Measurements from ENCODE around the gene RCOR1.
A peak's percentile ranks its signal among the peaks of the same experiment; 100 is the strongest.
"Not testable (repeated sequence)": the region's sequence is repeated elsewhere in the genome, so short reads cannot be mapped to it uniquely, and the experiment has no call there.

The RCOR1 gene

DNA sequence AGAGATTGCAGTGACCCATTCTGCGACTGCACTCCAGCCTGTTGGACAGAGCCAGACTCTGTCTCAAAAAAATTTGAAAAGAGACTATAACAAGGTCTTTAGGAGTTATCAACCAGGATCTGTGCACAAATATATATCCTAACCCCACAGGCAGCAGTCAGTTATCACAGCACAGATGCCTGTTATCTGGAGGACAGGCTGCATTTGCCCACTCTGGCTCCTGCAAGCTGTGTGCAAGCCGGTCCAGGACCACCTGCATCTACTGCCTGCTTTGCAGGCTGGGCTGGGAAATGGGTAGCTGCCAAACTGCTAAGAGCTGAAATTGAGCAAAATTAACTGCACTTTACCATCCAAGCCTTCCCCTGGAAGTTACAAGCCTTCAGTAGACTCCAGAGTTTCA lies 21.4 kb upstream of the RCOR1 start:
- DNase-seq (ENCODE audit: low spot score) = no peak

DNA sequence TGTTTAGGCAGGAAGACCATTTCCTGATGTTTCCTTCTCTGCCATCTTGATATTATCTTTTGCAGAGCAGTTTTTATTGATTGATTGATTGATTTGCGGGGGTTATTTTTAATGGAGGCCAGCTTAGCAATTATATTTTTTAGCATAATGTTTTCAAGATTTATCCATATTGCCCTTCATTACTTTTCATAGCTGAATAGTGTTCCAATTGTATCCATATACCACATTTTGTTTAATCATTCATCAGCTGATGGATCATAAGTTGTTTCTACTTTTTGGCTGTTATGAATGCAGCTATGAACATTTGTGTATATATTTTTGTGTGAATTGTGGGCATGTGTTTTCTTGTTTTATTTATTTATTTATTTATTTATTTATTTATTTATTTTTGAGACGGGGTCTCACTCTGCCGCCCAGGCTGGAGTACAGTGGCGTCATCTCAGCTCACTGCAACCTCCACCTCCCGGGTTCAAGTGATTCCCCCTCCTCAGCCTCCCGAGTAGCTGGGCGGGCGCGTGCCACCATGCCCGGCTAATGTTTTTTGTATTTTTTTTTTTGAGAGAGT lies 20.9 kb upstream of the RCOR1 start:
- DNase-seq (ENCODE audit: low spot score) = no peak

DNA sequence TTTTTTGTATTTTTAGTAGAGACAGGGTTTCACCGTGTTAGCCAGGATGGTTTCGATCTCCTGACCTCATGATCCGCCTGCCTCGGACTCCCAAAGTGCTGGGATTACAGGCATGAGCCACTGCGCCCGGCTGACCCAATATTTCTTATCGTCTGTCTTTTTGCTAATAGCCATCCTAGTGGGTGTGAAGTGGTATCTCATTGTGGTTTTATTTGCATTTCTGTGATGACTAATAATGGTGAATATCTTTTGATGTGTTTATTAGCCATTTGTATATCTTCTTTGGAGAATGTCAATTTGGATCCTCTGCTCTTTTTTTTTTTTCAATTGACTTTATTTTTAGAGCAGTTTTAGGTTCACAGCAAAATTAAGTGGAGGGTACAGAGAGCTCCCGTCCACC lies 19.3 kb upstream of the RCOR1 start:
- not testable (repeated sequence) for DNase-seq (ENCODE audit: low spot score)

DNA sequence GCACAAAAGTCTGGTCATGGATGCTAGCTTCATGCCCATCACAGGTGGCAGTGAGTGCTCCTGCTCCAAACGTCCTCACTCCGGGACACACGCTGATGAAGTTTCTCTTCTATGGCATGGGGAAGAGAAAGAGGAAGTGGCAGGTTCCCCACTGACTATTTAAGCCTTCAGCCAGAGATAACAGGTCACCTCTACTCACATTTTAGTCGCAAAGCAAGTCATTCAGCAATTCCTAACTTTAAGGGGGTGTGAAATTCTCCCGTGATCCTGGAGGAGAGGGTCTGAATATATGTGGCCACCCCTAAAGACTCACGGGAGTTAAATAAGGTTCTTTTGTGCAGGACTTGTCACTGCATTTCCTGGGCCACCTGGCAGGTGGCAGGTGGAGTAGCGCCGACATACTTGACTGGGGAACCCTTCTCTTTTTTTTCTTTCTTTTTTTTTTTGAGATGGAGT lies 18.8 kb upstream of the RCOR1 start:
- no peak for DNase-seq (ENCODE audit: low spot score)

DNA sequence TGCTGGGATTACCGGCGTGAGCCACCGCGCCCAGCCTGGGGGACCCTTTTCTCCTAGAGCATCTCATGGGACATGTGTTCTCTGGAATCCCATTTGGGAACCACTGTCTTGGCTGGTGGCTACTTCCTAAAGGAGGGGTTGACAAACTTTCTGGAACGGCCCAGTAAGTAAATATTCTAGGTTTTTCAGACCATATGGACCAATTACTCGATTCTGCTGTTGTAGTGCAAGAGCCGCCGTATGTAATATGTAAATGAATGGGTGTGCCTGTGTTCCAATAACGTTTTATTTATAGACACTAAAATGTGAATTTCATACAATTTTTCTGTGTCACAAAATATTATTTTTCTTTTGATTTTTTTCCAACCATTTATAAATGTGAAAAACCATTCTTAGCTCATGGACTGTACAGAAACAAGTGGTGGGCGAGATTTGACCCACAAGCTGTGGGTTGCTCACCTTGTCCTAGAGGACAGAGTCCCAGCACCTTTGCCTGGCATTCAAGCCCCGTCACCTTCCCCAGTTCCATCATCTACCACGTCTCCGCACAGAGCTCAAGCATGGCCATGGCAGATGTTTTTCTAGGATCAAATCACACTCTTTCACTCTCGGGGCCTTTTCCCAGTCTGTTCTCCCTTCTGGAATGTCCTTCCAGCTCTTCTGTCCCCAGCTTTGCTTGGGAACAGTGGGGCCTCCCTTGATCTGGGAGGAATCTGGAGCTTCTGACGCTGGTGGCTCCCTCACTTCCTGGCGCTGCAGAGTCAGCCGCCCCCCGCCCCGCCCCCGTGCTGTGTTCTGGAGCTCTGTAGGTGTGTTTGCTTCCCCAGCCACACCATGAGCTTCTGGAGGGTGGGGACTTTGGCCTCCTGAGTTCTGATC lies 17.9 kb upstream of the RCOR1 start:
- DNase-seq (ENCODE audit: low spot score) = no peak

DNA sequence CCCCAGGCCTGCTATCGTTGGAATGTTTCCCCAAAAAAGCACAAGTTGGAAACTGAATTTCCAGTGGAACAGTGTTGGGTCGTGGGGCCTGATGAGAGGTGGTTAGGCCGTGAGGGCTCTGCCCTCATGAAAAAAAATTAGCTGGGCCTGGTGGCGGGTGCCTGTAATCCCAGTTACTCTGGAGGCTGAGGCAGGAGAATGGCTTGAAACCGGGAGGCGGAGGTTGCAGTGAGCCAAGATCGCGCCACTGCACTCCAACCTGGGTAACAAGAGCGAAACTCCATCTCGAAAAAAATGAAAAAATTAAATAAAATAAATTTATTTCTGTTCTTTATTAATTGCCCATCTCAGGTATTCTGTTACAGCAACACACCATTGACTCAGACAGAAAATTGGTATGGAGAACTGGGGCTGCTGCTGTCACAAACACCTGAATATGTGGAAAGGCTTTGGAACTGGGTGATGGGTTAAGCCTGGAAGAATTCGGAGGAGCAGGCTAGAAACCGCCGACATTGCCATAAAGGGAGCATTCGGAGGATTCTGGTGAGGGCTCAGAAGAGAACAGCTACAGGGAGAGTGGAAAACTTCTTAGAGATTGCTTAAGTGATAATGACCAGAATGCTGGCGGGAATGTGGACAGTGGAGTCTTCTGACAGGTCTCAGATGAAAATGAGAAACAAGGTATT lies 17.1 kb upstream of the RCOR1 start:
- DNase-seq (ENCODE audit: low spot score) = no peak

DNA sequence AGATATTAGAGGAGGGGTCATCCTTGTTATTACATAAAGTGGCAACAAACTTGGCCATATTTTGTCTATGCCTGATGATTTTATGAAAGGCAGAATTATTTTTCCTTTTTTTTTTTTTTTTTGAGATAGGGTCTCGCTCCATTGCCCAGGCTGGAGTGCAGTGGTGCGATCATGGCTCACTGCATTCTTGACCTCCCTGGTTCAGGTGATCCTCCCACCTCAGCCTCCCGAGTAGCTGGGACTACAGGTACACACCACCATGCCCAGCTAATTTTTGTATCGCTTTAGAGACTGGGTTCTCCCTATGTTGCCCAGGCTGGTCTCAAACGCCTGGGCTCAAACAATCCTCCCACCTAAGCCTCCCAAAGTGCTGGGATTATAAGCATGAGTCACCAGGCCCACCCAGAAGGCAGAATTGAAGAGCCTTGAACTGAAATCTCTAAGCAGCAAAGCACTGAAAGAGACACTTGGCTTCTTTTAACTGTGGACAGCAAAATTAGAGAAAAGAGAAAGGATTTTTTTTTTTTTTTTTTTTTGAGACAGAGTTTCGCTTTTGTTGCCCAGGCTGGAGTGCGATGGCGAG lies 16.5 kb upstream of the RCOR1 start:
- DNase-seq (ENCODE audit: low spot score) = not testable (repeated sequence)

DNA sequence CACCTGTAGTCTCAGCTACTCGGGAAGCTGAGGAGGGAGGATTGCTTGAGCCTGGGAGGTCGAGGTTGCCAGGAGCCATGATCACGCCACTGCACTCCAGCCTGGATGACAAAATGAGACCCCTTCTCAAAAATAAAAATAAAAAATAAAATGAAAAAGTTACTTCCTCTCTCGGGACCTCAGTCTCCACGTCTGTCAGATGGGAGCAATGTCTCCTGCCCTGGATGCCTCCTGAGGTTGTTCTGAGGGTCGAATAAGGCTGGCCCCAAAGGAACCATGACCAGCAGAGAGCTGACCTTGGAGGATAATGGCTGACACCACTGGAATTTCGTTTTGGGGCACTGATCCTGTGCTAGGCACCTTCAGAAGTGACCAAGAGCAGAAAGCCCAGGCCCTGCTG lies 13.6 kb upstream of the RCOR1 start:
- DNase-seq (ENCODE audit: low spot score) = no peak

DNA sequence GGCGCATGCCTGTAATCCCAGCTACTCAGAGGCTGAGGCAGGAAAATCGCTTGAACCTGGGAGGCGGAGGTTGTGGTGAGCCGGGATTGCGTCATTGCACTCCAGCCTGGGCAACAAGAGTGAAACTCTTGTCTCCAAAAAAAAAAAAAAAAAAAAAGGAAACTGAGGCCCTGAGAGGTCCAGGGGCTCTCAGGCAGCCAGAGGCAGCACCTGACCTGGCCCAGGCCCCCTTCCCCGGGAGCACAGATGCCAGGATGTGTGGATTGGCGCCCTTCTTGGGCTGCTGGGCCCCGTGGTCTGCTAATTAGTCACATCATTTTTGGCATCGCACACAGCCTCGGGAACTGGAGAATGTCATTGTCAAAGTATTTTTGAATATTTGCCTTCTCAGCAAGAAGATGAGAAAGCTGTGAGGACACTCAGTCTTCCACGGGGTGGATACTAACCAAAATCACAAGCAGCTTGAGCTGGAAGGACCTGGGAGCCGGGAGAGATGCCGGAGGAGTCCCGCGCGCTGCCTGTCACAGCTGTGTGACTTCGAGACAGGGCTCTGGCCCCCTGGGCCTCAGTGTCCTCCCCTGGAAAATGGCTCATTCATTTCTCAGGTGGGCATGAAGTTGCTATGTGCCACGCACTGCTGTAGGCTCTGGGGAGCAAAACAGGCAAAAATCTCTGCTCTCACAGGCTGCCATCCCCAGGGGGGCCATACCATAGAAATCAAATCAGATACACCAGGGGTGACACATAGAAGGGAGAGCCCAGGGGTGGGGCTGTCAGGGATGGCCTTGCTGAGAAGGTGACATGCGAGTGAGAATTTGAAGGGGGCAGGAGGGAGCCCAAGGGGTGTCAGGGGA lies 12.5 kb upstream of the RCOR1 start:
- no peak for DNase-seq (ENCODE audit: low spot score)

DNA sequence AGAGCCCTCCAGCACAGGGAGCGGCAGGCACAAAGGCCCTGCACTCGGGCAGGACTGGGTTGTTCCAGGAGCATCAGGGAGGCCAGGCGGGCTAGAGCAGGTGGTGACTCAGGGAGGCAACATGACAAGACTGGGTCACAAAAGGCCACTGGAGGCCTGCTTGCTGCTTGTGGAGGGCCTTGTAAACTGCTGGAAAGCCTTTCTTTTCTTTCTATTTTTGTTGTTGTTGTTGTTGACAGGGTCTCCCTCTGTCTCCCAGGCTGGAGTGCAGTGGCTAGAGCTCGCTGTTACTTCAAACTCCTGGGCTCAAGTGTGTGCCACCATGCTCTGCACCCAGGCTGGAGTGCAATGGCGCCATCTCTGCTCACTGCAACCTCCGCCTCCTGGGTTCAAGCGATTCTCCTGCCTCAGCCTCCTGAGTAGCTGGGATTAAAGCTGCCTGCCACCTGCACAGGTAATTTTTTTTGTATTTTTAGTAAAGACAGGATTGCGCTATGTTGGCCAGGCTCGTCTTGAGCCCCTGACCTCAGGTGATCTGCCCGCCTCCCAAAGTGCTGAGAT lies 11.8 kb upstream of the RCOR1 start:
- no peak for DNase-seq (ENCODE audit: low spot score)

DNA sequence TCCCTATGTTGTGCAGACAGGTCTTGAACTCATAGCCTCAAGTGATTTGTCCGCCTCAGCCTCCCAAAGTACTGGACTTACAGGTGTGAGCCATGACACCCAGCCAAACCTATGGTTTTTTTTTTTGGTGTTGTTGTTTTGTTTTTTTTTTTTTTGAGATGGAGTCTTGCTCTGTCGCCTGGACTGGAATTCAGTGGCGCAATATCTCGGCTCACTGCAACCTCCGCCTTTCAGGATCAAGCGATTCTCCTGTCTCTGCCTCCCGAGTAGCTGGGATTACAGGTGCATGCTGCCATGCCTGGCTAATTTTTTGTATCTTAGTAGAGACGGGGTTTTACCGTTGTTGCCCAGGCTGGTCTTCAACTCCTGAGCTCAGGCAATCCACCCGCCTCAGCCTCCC lies 11.3 kb upstream of the RCOR1 start:
- no peak for DNase-seq (ENCODE audit: low spot score)

DNA sequence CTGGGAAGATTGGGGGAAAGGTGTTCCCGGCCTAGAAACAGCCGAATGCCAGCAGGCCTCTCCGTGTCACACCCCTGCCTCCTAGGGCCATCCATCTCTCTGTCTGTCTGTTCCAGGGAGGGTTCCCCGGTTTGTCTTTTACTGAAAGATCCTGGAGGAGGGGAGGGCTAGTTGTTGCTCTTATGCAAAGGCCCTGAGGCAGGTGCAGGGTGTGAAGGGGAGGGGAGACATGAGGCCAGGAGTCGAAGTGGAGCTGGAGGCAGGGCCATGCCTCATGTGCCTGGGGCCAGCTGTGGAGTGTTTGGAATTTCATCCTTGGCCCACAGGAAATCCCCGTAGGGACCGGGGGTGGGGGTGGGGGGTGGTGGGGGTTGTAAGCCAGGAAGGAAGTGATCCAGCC lies 8.7 kb upstream of the RCOR1 start:
- no peak for DNase-seq (ENCODE audit: low spot score)

DNA sequence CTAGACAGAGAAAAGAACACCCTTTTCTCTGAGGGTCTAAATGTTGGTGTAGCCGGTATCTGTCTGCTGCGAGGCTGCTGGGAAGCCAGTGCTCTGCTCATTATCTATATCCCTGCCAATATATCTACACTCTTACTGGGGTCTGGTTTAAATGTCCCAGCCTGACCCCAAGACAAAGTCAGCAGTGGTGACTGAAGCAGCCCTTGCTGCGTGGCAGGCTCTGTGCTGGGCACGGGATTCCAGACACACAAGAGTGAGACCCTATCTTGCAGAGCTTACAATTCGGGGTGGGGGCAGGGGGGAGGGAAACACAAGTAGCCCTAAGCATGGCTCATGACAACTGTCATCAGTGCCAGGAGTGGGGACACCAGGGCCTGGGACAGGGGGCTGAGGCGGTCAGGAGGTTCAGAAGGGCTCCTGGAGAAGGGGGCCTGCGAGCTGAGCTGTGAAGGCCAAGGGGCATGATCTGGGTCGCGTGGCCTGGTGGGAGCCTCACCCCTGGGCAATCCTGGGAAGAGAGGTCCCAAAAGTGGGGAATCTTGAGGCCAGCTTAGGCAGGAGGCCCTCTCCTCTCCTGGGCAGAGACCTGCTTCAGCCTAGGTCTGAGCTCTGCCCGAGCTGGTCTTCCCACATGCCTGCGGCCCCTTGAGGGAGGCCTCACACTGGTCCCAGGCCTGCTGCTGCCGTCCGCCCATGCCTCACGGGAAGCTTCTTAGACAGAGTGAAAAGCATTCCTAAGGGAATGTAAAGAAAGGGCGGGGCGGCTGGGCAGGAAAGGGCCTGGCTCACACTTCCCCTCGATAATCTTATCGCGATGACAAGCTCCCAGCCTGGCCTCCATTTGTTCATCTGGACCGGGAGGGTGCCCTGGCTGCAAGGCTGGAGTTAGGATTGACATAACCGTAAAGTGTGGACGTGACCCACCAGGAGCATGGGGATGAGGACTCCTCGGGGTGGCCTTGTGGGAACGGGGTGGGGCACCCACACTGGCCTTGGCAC lies 7.3 kb upstream of the RCOR1 start:
- no peak for DNase-seq (ENCODE audit: low spot score)

DNA sequence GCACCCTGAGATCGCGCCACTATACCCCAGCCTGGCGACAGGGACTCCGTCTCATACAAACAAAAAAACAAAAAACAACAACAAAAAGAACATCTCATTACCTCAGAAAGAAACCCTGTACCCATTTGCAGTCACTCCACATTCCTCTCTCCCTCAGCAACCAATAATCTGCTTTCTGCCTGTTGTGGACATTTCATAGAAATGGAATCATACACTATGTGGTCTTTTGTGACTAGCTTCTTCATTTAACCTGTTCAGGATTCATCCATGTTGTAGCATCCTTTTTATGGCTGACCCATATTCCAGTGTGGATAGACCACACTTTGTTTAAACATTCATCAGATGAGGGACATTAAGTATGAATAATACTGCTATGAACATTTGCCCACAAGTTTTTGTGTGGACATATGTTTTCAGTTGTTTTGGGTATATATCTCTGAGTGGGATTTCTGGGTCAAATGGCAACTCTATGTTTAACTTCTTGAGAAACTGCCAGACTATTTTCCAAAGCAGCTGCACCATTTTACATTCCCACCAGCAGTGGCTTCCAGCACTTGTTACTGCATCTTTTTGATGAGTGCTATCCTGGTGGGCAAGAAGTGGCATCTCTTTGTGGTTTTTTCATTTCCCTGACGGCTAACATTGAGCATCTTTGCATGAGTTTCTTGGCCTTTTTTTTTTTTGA lies 5.9 kb upstream of the RCOR1 start:
- no peak for DNase-seq (ENCODE audit: low spot score)

DNA sequence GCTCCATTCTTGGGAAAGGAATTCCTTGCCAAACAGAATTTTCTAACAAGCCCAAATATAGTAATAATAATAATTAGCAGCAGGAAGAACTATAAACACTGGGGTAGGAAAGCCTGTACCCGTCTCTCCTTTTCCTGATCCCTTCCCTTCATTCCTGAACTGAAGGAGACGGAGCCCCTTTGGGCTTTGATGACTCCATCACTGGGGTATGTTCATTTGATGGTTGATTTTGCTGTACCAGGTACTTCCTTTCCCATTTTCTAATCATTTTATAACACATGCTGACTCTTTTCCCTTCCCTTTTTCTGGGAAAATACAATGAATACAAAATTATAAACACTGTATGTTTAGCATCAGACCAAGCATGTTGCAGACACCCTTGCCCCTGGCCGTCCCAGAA lies 3.6 kb upstream of the RCOR1 start:
- no peak for DNase-seq (ENCODE audit: low spot score)

DNA sequence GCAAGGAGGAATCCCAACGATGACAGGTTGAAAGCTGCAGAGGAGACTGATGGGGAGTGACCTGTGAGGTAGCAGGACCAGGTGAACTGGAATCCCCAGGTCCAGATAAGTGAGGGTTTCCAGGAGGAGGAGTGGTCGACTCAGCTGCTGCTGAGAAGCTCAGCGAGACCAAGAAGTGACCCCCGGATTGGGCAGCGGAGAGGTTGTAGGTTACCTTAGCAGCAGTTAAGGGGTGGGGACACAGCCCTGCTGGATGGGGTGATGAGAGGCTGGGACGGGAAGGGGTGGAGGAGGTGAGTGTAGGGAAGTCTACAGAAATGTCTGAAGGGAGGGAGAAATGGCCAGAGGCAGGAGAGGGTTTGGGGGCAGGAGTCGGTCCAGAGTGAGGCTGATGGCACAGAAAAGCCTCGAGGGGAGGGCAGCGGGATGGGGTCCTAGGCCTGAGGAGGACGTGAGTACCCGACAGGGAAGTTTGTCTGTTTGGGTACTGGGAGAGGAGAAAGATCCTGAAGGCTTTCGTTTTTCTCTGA lies 2.6 kb upstream of the RCOR1 start:
- DNase-seq (ENCODE audit: low spot score) = no peak

DNA sequence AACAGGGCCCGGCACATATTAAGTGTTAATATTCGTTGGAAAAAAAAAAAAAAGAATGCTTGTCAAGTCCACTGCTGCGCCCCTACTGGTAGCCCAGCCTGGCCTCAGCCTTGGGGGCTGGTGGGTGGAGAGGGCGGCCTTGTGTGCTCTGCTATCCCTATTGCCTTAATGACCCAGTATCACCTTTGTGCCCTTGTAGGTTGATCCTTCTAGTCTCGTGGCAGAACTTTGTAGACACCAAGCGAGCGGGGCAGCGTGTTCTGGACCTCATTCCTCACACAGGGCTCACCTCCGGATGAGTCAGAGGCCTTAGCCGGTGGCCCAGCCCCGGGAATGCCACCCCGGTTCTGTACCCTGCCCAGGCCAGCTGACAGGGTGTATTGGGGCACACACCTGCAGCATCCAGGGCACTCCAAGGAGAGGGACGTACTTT lies 1.8 kb upstream of the RCOR1 start:
- no peak for DNase-seq (ENCODE audit: low spot score)

DNA sequence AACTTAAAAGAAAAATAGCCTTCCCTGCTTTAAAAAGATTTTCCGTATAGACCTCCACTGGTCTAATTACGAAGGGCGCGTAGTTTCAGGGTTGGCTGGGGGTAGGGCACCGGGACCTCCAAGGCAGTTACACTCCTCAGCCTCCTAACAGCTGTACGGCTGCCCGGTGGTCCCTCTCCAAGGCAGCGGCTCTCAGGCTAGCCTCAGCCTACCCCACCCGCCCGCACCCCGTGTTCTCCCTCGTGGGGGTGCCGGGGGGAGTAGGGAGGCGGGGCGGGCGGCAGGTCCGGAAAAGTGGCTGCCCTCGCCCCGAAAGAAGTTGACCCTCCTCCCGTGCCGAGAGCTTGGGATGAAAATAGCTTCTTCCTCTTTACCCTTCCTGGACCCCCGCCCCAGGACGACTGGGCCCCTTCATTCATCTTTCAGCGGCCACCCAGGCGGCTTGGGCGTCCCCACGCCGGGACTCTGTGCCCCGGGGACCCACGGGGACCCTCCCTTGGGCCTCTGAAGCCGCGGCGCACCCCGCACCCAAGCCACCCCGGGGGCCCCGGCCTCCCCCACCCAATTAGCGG lies 991 bp upstream of the RCOR1 start:
- peak; percentile 23 for DNase-seq (ENCODE audit: low spot score)

DNA sequence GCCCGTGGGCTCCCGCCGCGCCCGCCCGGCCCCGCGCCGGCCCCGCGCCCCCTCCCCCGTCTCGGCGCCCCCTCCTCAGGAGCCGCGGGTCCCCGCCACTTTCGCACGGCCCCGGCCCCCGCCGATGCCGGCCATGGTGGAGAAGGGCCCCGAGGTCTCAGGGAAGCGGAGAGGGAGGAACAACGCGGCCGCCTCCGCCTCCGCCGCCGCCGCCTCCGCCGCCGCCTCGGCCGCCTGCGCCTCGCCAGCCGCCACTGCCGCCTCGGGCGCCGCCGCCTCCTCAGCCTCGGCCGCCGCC lies 263 bp downstream of the RCOR1 start:
- no peak for DNase-seq (ENCODE audit: low spot score)

Measured in putamen (tissue), 1 donor.